MM.1S (cell line): Measurements from ENCODE around the gene DPP9.
"Not testable (repeated sequence)": the region's sequence is repeated elsewhere in the genome, so short reads cannot be mapped to it uniquely, and the experiment has no call there.

Experiments
- DNase-seq: peaks from one replicate; pipeline ENCODE4 v3.0.0-alpha.2; 2015
- H2AFZ ChIP-seq: fragments of 300-600 bp; sonication (generic); 2 replicates; pipeline ENCODE4 v1.6.0; 2016; ENCODE audit warnings: antibody characterized with exemption, low read length
- H3F3A ChIP-seq: fragments of 300-600 bp; sonication (generic); 2 replicates; pipeline ENCODE4 v1.6.1; 2016; ENCODE audit warnings: mild to moderate bottlenecking, antibody characterized with exemption, low read length, moderate library complexity, mixed read lengths; ENCODE audit not compliant: insufficient read depth
- H3K27ac ChIP-seq: fragments of 300-600 bp; sonication (generic); 2 replicates; pipeline ENCODE4 v1.5.1; 2016; ENCODE audit warnings: mild to moderate bottlenecking, low read length
- H3K27me3 ChIP-seq: fragments of 300-600 bp; sonication (generic); replicated peaks from 2 replicates; pipeline ENCODE4 v1.6.0; 2016; ENCODE audit warnings: low read length; ENCODE audit not compliant: insufficient read depth
- H3K36me3 ChIP-seq: fragments of 300-600 bp; sonication (generic); replicated peaks from 2 replicates; pipeline ENCODE4 v1.6.1; 2016; ENCODE audit warnings: mild to moderate bottlenecking, low read length, mixed read lengths; ENCODE audit not compliant: insufficient read depth
- H3K4me1 ChIP-seq: fragments of 300-600 bp; sonication (generic); 2 replicates; pipeline ENCODE4 v1.6.1; 2016; ENCODE audit warnings: low read length, mixed read lengths
- H3K4me2 ChIP-seq: fragments of 300-600 bp; sonication (generic); 2 replicates; pipeline ENCODE4 v1.6.0; 2016; ENCODE audit warnings: low read depth, low read length
- H3K4me3 ChIP-seq: fragments of 300-600 bp; sonication (generic); 2 replicates; pipeline ENCODE4 v1.5.1; 2016; ENCODE audit warnings: low read length, mixed read lengths
- H3K79me2 ChIP-seq: fragments of 300-600 bp; sonication (generic); 2 replicates; pipeline ENCODE4 v1.6.1; 2016; ENCODE audit warnings: mixed run types, low read length, mixed read lengths
- H3K9ac ChIP-seq: fragments of 300-600 bp; sonication (generic); 2 replicates; pipeline ENCODE4 v1.6.1; 2016; ENCODE audit warnings: low read length, mixed read lengths
- H3K9me2 ChIP-seq: fragments of 300-600 bp; sonication (generic); replicated peaks from 2 replicates; pipeline ENCODE4 v1.6.1; 2016; ENCODE audit warnings: mild to moderate bottlenecking, low read length, mixed read lengths; ENCODE audit not compliant: insufficient read depth
- H3K9me3 ChIP-seq: fragments of 300-600 bp; sonication (generic); replicated peaks from 2 replicates; pipeline ENCODE4 v1.6.1; 2016; ENCODE audit warnings: mild to moderate bottlenecking, low read length, mixed read lengths; ENCODE audit not compliant: insufficient read depth
- H4K20me1 ChIP-seq: fragments of 300-600 bp; sonication (generic); 2 replicates; pipeline ENCODE4 v1.6.1; 2016; ENCODE audit warnings: mild to moderate bottlenecking, low read length, moderate library complexity, mixed read lengths; ENCODE audit not compliant: insufficient read depth
- EZH2 ChIP-seq: fragments of 300-600 bp; sonication (generic); optimal IDR thresholded peaks from 2 replicates; pipeline ENCODE3; 2017; ENCODE audit warnings: low read depth, mild to moderate bottlenecking, antibody characterized with exemption, low read length, mixed read lengths
- EZH2phosphoT487 ChIP-seq: fragments of 300-600 bp; sonication (generic); IDR thresholded peaks from 2 replicates; pipeline ENCODE4 v1.6.1; 2018; ENCODE audit warnings: antibody characterized with exemption, low read length
- TF ChIP-seq, protein P1 (sequence below): fragments of 300-600 bp; sonication (generic); IDR thresholded peaks from 2 replicates; pipeline ENCODE4 v1.5.1; 2016; ENCODE audit warnings: antibody characterized with exemption, low read length, mixed read lengths

DPP9 gene

DNA sequence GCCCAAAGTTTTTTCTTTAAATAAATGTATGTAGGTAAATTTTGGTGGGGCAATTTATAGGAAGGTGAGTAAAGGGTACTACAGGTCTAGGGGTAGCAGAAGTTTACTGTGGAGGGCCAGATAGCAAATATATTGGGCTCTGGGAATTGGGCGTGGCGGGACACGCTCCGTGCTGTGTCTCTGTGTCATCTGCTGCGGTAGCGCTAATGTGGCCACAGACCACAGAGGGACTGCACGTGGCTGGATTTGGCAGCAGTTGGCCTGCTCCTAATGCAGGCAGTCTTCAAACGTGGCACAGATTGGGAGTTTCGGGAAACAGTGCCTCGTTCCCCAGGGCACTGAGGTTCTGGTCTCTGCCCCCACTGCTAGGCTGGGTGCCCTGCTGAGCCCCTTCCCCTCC, 36.9 kb downstream of the DPP9 start:
- no peaks in the 10 kb centered on the region for H3K79me2 ChIP-seq
- H3K9ac ChIP-seq: no peak overlapping the region

DNA sequence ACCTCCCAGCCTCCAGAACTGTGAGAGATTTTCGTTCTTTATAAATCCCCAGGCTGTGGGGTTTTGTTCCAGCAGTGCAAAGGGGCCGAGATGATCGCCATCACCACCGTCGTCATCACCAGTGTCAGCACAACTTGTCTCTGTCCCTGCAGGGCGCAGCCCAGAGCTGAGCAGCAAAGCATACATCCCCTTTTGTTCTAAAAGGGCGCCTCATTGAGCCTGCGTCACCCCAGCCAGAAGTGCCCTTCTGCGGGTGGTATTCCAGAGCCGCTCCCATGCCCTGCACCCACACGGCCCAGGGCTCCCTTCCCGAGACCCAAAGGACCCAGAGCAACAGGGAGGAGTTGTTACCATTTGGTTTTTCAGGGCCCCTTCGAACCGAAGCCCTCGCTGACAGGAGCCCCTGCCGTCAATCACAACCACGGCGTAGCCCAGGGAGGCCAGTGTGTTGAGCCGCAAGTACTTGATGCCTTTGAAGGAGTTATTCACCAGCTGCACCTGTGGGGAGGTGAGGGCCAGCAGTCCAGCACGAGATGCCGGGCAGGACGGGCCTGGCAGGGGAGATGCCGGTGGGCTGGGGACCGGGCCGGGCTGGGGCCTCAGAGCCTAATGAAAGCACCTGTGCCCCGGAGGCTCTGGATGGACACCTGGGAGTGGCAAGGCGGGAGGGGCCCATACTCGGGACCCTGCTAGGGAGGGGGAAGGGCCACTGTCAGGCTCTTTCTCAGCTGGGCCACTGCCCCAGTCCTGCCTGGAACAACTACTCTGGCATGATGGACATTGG, 39.1 kb downstream of the DPP9 start:
- H3K9ac ChIP-seq: no peak overlapping the region
- H3K36me3 ChIP-seq: no peaks in the 10 kb centered on the region

More for the DNA sequence above, 36.9 kb downstream of the DPP9 start:
- H3K27ac ChIP-seq: no peak overlapping the region
- no peak overlapping the region for H3K4me2 ChIP-seq
- no peaks in the 10 kb centered on the region for H3K9me3 ChIP-seq
- DNase-seq: no peak
- H3K27me3 ChIP-seq: no peaks in the 10 kb centered on the region
- no peak for TF ChIP-seq EZH2phosphoT487
- TF ChIP-seq EZH2: no peak
- TF ChIP-seq, protein P1, sequence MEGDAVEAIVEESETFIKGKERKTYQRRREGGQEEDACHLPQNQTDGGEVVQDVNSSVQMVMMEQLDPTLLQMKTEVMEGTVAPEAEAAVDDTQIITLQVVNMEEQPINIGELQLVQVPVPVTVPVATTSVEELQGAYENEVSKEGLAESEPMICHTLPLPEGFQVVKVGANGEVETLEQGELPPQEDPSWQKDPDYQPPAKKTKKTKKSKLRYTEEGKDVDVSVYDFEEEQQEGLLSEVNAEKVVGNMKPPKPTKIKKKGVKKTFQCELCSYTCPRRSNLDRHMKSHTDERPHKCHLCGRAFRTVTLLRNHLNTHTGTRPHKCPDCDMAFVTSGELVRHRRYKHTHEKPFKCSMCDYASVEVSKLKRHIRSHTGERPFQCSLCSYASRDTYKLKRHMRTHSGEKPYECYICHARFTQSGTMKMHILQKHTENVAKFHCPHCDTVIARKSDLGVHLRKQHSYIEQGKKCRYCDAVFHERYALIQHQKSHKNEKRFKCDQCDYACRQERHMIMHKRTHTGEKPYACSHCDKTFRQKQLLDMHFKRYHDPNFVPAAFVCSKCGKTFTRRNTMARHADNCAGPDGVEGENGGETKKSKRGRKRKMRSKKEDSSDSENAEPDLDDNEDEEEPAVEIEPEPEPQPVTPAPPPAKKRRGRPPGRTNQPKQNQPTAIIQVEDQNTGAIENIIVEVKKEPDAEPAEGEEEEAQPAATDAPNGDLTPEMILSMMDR: no peak
- no peaks in the 10 kb centered on the region for H3K9me2 ChIP-seq
- no peak overlapping the region for H3K4me3 ChIP-seq
- no peaks in the 10 kb centered on the region for H3F3A ChIP-seq
- H3K4me1 ChIP-seq: no peaks in the 10 kb centered on the region
- no peak overlapping the region for H2AFZ ChIP-seq
- H3K36me3 ChIP-seq: no peaks in the 10 kb centered on the region
- H4K20me1 ChIP-seq: no peaks in the 10 kb centered on the region

DNA sequence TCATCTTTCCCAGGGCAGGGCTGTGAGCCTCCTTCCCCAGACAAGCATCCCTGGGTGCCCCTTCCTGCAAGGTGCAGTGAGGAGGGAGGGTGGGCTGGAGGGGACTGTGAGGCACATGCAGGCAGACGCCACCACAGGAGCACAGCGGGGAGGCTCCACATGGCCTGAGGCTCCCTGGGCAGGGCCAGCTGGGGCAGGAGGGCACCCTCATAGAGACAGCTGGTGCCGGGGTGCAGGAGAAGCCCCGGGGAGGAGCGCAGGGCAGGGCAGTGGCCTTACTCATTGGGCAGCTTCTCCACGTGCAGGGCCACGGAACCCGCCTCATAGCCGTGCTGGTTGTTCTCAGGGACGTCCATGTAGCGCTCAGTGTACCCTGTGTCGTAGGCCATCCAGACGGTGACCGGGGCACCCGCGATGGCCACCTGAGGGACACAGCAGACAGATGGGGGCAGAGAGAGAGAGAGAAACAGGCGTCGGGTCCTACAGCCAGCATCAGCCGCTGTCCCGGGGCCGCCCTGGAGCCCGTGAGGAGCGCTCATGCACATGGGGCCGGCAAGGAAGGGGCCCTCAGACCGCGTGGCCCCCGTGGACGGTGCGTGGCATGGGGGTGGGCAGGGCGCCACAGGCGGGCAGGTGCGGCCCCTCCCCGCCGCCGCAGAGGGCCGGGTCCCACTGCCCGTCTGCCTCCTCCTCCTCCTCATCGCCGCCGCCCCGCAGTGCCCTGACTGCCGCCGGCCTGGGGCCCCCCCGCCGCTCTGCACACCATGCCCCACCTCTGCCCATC, 41.0 kb downstream of the DPP9 start:
- H3K79me2 ChIP-seq: no peaks in the 10 kb centered on the region
- no peak overlapping the region for H3K4me2 ChIP-seq
- no peak overlapping the region for H3K4me3 ChIP-seq
- no peak for DNase-seq
- no peak overlapping the region for H3K27ac ChIP-seq
- no peak overlapping the region for H3K9ac ChIP-seq
- no peaks in the 10 kb centered on the region for H3K4me1 ChIP-seq
- H3K36me3 ChIP-seq: no peaks in the 10 kb centered on the region
- H3K27me3 ChIP-seq: no peaks in the 10 kb centered on the region
- H2AFZ ChIP-seq: no peak overlapping the region
- no peaks in the 10 kb centered on the region; the same call in 1 of the 2 replicates for H4K20me1 ChIP-seq
- H3K9me3 ChIP-seq: no peaks in the 10 kb centered on the region
- H3F3A ChIP-seq: no peaks in the 10 kb centered on the region
- no peaks in the 10 kb centered on the region for H3K9me2 ChIP-seq
- TF ChIP-seq, protein P1: no peak
- TF ChIP-seq EZH2phosphoT487 (no peak), EZH2 (no peak)

More for the DNA sequence above, 39.1 kb downstream of the DPP9 start:
- Histone ChIP-seq H3K9me3 (no peaks in the 10 kb centered on the region), H3F3A (no peaks in the 10 kb centered on the region), H2AFZ (no peak overlapping the region), H3K9me2 (no peaks in the 10 kb centered on the region), H3K4me1 (no peaks in the 10 kb centered on the region), H3K4me2 (no peak overlapping the region), H3K27me3 (no peaks in the 10 kb centered on the region), H3K27ac (no peak overlapping the region), H3K4me3 (no peak overlapping the region), H4K20me1 (no peaks in the 10 kb centered on the region), H3K79me2 (no peaks in the 10 kb centered on the region)
- DNase-seq: no peak
- TF ChIP-seq, protein P1: no peak
- TF ChIP-seq EZH2: no peak
- TF ChIP-seq EZH2phosphoT487: no peak

DNA sequence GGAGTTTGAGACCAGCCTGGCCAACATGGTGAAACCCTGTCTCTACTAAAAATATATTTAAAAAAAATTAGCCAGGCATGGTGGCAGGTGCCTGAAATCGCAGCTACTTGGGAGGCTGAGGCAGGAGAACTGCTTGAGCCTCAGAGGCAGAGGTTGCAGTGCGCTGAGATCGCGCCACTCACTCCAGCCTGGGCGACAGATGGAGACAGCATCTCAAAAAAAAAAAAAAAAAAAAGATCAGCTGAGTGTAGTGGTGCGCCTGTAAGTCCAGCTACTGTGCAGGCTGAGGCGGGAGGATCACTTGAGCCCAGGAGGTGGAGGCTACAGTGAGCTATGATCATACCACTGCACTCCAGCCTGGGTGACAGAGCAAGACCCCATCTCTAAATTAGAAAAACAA, 43.6 kb downstream of the DPP9 start:
- not testable (repeated sequence) for H3K4me1 ChIP-seq, H3K79me2 ChIP-seq, H3K9ac ChIP-seq, H3K4me2 ChIP-seq, H4K20me1 ChIP-seq, H3K27me3 ChIP-seq, H2AFZ ChIP-seq, H3K9me3 ChIP-seq, DNase-seq, H3K27ac ChIP-seq, H3F3A ChIP-seq, H3K36me3 ChIP-seq, H3K9me2 ChIP-seq, H3K4me3 ChIP-seq
